ENCODE measurements around the gene STX7. TPM values are rescaled to one million over a fixed set of nuclear protein-coding genes. Genes with fewer than 3 reads are reported as not detected.

STX7 gene
- total RNA-seq, 2 experiments from 2014 or later: 20.2 to 24.3 TPM

Other genes starting within 250 kb of the STX7 start
- not detected for gene MOXD1, start 111.6 kb downstream of the STX7 start, total RNA-seq
- gene TAAR9, start 25.2 kb upstream of the STX7 start, total RNA-seq: not detected
- not detected for gene TAAR8, start 39.6 kb upstream of the STX7 start, total RNA-seq
- not detected for gene TAAR6, start 57.2 kb upstream of the STX7 start, total RNA-seq
- gene TAAR5, start 76.6 kb upstream of the STX7 start, total RNA-seq: not detected
- gene TAAR2, start 111.2 kb upstream of the STX7 start, total RNA-seq: not detected
- not detected for gene TAAR1, start 146.1 kb upstream of the STX7 start, total RNA-seq
- not detected for gene VNN1, start 200.9 kb upstream of the STX7 start, total RNA-seq
- 10 to 100 TPM; 12.8 to 16.1 TPM for gene VNN2, start 244.8 kb upstream of the STX7 start, total RNA-seq